ENCODE data around the gene UCHL5.

UCHL5 gene

GRCh38 chr1:193013707-193014106, 45.5 kb downstream of the UCHL5 start:
- ChIA-PET CTCF (interaction anchor here (0.7 to 1.3 kb wide), 3 partner anchors 204 to 540 kb away, joined by 3 to 4 read pairs (median 3); no protein-coding TSS in a partner anchor), POLR2A (no interaction called here)
- TF ChIP-seq ZNF514 (tag by site-specific recombination; IDR thresholded peaks at IDR 0.05): no peak
- TF ChIP-seq, protein P1, sequence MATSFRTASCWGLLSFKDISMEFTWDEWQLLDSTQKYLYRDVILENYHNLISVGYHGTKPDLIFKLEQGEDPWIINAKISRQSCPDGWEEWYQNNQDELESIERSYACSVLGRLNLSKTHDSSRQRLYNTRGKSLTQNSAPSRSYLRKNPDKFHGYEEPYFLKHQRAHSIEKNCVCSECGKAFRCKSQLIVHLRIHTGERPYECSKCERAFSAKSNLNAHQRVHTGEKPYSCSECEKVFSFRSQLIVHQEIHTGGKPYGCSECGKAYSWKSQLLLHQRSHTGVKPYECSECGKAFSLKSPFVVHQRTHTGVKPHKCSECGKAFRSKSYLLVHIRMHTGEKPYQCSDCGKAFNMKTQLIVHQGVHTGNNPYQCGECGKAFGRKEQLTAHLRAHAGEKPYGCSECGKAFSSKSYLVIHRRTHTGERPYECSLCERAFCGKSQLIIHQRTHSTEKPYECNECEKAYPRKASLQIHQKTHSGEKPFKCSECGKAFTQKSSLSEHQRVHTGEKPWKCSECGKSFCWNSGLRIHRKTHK (tag by site-specific recombination; IDR thresholded peaks at IDR 0.05): no peak
- no peak for TF ChIP-seq ZNF112 (tag by site-specific recombination; IDR thresholded peaks at IDR 0.05)
- no peak for TF ChIP-seq INSM2 (tag by site-specific recombination; IDR thresholded peaks at IDR 0.05)
- no peak for TF ChIP-seq ZNF394 (tag by site-specific recombination; IDR thresholded peaks at IDR 0.05; ENCODE audit: borderline replicate concordance)
- no peak for TF ChIP-seq GFI1B (tag by site-specific recombination; IDR thresholded peaks at IDR 0.05)
- TF ChIP-seq, protein P2, sequence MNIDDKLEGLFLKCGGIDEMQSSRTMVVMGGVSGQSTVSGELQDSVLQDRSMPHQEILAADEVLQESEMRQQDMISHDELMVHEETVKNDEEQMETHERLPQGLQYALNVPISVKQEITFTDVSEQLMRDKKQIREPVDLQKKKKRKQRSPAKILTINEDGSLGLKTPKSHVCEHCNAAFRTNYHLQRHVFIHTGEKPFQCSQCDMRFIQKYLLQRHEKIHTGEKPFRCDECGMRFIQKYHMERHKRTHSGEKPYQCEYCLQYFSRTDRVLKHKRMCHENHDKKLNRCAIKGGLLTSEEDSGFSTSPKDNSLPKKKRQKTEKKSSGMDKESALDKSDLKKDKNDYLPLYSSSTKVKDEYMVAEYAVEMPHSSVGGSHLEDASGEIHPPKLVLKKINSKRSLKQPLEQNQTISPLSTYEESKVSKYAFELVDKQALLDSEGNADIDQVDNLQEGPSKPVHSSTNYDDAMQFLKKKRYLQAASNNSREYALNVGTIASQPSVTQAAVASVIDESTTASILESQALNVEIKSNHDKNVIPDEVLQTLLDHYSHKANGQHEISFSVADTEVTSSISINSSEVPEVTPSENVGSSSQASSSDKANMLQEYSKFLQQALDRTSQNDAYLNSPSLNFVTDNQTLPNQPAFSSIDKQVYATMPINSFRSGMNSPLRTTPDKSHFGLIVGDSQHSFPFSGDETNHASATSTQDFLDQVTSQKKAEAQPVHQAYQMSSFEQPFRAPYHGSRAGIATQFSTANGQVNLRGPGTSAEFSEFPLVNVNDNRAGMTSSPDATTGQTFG (tag by site-specific recombination; IDR thresholded peaks at IDR 0.05; ENCODE audit: borderline replicate concordance): no peak
- TF ChIP-seq ZNF266 (tag by site-specific recombination; IDR thresholded peaks at IDR 0.05; ENCODE audit: low read depth): no peak
- peaks cover 0 to 20% of the 10 kb centered on the region in 2 experiments; a peak in 2 of 3 replicates for H3K36me3 ChIP-seq (ENCODE audit: control insufficient read depth in 2 of 2, insufficient read depth in 1 of 2, low read length in 2 of 2)
- no peaks in the 10 kb centered on the region for H3K4me1 ChIP-seq (ENCODE audit: control insufficient read depth, insufficient read depth, low read length)
- H3K27ac ChIP-seq (ENCODE audit: extremely low read depth, low read depth, low read length): no peak overlapping the region
- no peak overlapping the region for H3K4me3 ChIP-seq (ENCODE audit: low read depth, low read length)
- no peaks in the 10 kb centered on the region for H3K9me3 ChIP-seq (ENCODE audit: control insufficient read depth, insufficient read depth, low read depth, low read length)

- Histone ChIP-seq H3K27ac (ENCODE audit: extremely low read depth, low read depth, low read length) (no peak overlapping the region), H3K4me3 (ENCODE audit: low read depth, low read length) (no peak overlapping the region), H3K4me1 (ENCODE audit: control insufficient read depth, insufficient read depth, low read length) (no peaks in the 10 kb centered on the region), H3K9me3 (ENCODE audit: control insufficient read depth, insufficient read depth, low read depth, low read length) (no peaks in the 10 kb centered on the region), H3K36me3 (ENCODE audit: control insufficient read depth in 2 of 2, insufficient read depth in 1 of 2, low read length in 2 of 2) (peaks cover 0 to 16% of the 10 kb centered on the region in 2 experiments; a peak in 2 of 3 replicates)
- ChIA-PET POLR2A (no interaction called here), CTCF (no interaction called here)
- no peak for TF ChIP-seq ZBTB7A (tag by site-specific recombination; IDR thresholded peaks at IDR 0.05; ENCODE audit: low read depth)
- TF ChIP-seq, protein P3, sequence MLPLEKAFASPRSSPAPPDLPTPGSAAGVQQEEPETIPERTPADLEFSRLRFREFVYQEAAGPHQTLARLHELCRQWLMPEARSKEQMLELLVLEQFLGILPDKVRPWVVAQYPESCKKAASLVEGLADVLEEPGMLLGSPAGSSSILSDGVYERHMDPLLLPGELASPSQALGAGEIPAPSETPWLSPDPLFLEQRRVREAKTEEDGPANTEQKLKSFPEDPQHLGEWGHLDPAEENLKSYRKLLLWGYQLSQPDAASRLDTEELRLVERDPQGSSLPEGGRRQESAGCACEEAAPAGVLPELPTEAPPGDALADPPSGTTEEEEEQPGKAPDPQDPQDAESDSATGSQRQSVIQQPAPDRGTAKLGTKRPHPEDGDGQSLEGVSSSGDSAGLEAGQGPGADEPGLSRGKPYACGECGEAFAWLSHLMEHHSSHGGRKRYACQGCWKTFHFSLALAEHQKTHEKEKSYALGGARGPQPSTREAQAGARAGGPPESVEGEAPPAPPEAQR (tag by site-specific recombination; IDR thresholded peaks at IDR 0.05): no peak
- TF ChIP-seq, protein P4, sequence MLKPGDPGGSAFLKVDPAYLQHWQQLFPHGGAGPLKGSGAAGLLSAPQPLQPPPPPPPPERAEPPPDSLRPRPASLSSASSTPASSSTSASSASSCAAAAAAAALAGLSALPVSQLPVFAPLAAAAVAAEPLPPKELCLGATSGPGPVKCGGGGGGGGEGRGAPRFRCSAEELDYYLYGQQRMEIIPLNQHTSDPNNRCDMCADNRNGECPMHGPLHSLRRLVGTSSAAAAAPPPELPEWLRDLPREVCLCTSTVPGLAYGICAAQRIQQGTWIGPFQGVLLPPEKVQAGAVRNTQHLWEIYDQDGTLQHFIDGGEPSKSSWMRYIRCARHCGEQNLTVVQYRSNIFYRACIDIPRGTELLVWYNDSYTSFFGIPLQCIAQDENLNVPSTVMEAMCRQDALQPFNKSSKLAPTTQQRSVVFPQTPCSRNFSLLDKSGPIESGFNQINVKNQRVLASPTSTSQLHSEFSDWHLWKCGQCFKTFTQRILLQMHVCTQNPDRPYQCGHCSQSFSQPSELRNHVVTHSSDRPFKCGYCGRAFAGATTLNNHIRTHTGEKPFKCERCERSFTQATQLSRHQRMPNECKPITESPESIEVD (tag by site-specific recombination; IDR thresholded peaks at IDR 0.05): no peak
- TF ChIP-seq ZNF248 (tag by site-specific recombination; IDR thresholded peaks at IDR 0.05): no peak
- no peak for TF ChIP-seq ZNF174 (tag by site-specific recombination; IDR thresholded peaks at IDR 0.05)
- no peak for TF ChIP-seq ZXDB (tag by site-specific recombination; IDR thresholded peaks at IDR 0.05)
- TF ChIP-seq, protein P5, sequence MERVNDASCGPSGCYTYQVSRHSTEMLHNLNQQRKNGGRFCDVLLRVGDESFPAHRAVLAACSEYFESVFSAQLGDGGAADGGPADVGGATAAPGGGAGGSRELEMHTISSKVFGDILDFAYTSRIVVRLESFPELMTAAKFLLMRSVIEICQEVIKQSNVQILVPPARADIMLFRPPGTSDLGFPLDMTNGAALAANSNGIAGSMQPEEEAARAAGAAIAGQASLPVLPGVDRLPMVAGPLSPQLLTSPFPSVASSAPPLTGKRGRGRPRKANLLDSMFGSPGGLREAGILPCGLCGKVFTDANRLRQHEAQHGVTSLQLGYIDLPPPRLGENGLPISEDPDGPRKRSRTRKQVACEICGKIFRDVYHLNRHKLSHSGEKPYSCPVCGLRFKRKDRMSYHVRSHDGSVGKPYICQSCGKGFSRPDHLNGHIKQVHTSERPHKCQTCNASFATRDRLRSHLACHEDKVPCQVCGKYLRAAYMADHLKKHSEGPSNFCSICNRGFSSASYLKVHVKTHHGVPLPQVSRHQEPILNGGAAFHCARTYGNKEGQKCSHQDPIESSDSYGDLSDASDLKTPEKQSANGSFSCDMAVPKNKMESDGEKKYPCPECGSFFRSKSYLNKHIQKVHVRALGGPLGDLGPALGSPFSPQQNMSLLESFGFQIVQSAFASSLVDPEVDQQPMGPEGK (tag by site-specific recombination; IDR thresholded peaks at IDR 0.05): no peak
- no peak for TF ChIP-seq ZNF169 (tag by site-specific recombination; IDR thresholded peaks at IDR 0.05)
- no peak for TF ChIP-seq ZNF133 (tag by site-specific recombination; IDR thresholded peaks at IDR 0.05)
- no peak for TF ChIP-seq ZNF776 (tag by site-specific recombination; IDR thresholded peaks at IDR 0.05; ENCODE audit: borderline replicate concordance)
- no peak for TF ChIP-seq ZNF621 (tag by site-specific recombination; IDR thresholded peaks at IDR 0.05)
- TF ChIP-seq, protein P6, sequence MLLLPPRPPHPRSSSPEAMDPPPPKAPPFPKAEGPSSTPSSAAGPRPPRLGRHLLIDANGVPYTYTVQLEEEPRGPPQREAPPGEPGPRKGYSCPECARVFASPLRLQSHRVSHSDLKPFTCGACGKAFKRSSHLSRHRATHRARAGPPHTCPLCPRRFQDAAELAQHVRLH (tag by site-specific recombination; IDR thresholded peaks at IDR 0.05): no peak
Measured at GRCh38 chr1:193013005-193013404, 46.2 kb downstream of the UCHL5 start.
